AG04450 (cell line): Measurements from ENCODE around the gene SCART1. TPM values are rescaled to one million over a fixed set of nuclear protein-coding genes. Genes with fewer than 3 reads are reported as not detected.

ENCODE experiments used
- CTCF ChIA-PET: fragments of 300-600, 350-600 bp; formaldehyde crosslinking; extraction: SDS; loops from one replicate; lab custom pipeline; 2022; ENCODE audit warnings: antibody characterized with exemption, inconsistent platforms; lab: Charles Lee
- POLR2A ChIA-PET: fragments of 350-600 bp; formaldehyde crosslinking; extraction: SDS; loops from one replicate; lab custom pipeline; 2021; ENCODE audit warnings: antibody characterized with exemption, inconsistent platforms; lab: Yijun Ruan, JAX
- DNase-seq: peaks from one replicate; pipeline ENCODE4 v3.0.0-alpha.2; 2011; ENCODE audit warnings: low read depth, low spot score
- H3K27ac ChIP-seq: one replicate; pipeline ENCODE4 v1.5.1; 2012; ENCODE audit warnings: low read depth, low read length, control low read depth
- H3K27me3 ChIP-seq: one replicate; pipeline ENCODE4 v1.6.0; 2012; ENCODE audit warnings: low read length; ENCODE audit not compliant: control insufficient read depth, insufficient read depth
- H3K4me3 ChIP-seq: 2 replicates; pipeline ENCODE4 v1.5.1; 2011; ENCODE audit warnings: mild to moderate bottlenecking, low read depth, low read length, control low read depth
- H3K9me3 ChIP-seq: 2 replicates; pipeline ENCODE4 v1.5.1; 2012; ENCODE audit warnings: low read length; ENCODE audit not compliant: control insufficient read depth, insufficient read depth
- CTCF ChIP-seq: IDR thresholded peaks from 2 replicates; pipeline ENCODE4 v1.5.1; 2011; ENCODE audit warnings: low read depth, low read length, control low read depth, inconsistent platforms
- polyA plus RNA-seq: library from polyadenylated mRNA; depleted of rRNA; stranded (reverse); fragments of >200 nt; gene quantifications from 2 replicates; pipeline ENCODE4 v1.2.3, GENCODE V29; 2011

SCART1 gene
- polyA plus RNA-seq, 1 experiment = 0.67 TPM

- H3K27me3 ChIP-seq = no peaks in the 10 kb centered on the region
- TF ChIP-seq CTCF = no peak
- CTCF ChIA-PET = no interaction called here
- H3K9me3 ChIP-seq = peaks cover 49% of the 10 kb centered on the region
- POLR2A ChIA-PET = no interaction called here
- no peak overlapping the region for H3K27ac ChIP-seq
- no peak for DNase-seq
- no peak overlapping the region for H3K4me3 ChIP-seq
Observed at GRCh38 chr10:133455196-133455595, 1.5 kb downstream of the SCART1 start.

GRCh38 chr10:133455611-133456031 lies 1.9 kb downstream of the SCART1 start:
- ChIA-PET CTCF (no interaction called here), POLR2A (no interaction called here)
- TF ChIP-seq CTCF = no peak

GRCh38 chr10:133456041-133456951 lies 2.6 kb downstream of the SCART1 start:
- POLR2A ChIA-PET = no interaction called here
- Histone ChIP-seq H3K4me3 (no peak overlapping the region), H3K27me3 (no peaks in the 10 kb centered on the region), H3K27ac (no peak overlapping the region), H3K9me3 (peaks cover 49% of the 10 kb centered on the region)
- DNase-seq = no peak
- TF ChIP-seq CTCF = no peak
- CTCF ChIA-PET = no interaction called here

More at GRCh38 chr10:133455611-133456031, 1.9 kb downstream of the SCART1 start:
- DNase-seq = no peak
- no peak overlapping the region for H3K27ac ChIP-seq
- peaks cover 49% of the 10 kb centered on the region for H3K9me3 ChIP-seq
- H3K27me3 ChIP-seq = no peaks in the 10 kb centered on the region
- no peak overlapping the region for H3K4me3 ChIP-seq

GRCh38 chr10:133457100-133457841 lies 3.5 kb downstream of the SCART1 start:
- CTCF ChIA-PET = no interaction called here
- H3K27me3 ChIP-seq = no peaks in the 10 kb centered on the region
- TF ChIP-seq CTCF = no peak
- no peak overlapping the region for H3K27ac ChIP-seq
- no peak for DNase-seq
- H3K9me3 ChIP-seq = peaks cover 49% of the 10 kb centered on the region
- POLR2A ChIA-PET = no interaction called here
- no peak overlapping the region for H3K4me3 ChIP-seq
